ENCODE measurements around the gene RBM20. TPM values are rescaled to one million over a fixed set of nuclear protein-coding genes. Genes with fewer than 3 reads are reported as not detected.
A peak's percentile ranks its signal among the peaks of the same experiment; 100 is the strongest.

Gene RBM20
- total and polyA plus RNA-seq, 2 experiments from 2014 or later = not detected

DNA sequence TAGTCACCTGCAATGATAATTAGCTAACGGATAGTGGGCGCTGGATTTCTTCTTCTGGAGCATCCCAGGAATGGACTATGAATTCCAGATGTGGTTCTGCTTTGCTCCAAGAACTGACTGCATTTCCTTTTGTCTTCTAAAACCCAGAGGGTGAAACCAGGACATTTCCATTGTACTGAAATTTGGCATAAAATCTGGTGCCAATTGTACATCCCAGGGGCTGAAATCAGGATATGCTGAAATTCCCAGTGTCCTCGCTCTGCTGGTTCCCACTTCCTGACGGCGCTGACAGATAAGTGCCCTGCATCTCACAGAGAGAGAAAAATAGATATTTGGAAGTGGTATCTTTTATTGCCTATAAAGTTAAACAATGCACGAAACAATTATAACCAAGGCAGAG, 31.9 kb downstream of the RBM20 start:
- H3K79me2 ChIP-seq (ENCODE audit: insufficient read depth) = no peaks in the 10 kb centered on the region
- DNase-seq = peak; percentile 31
- no peaks in the 10 kb centered on the region for H3K9me3 ChIP-seq (ENCODE audit: low read depth)
- peaks cover 8% of the 10 kb centered on the region; the same call in 1 of the 2 replicates for H3F3A ChIP-seq (ENCODE audit: insufficient read depth)
- H3K36me3 ChIP-seq (ENCODE audit: low read depth) = no peaks in the 10 kb centered on the region
- peak overlapping the region; percentile 34; the same call in 1 of the 2 replicates for H3K4me3 ChIP-seq
- in situ Hi-C loops (cut with MboI) = no loop called here
- no peak overlapping the region for H2AFZ ChIP-seq
- H3K9me2 ChIP-seq (ENCODE audit: insufficient read depth) = no peaks in the 10 kb centered on the region
- H3K27me3 ChIP-seq (replicated peaks; ENCODE audit: insufficient read depth) = 0 out of 2 replicates have a peak, but pooled peaks cover 9% of the 10 kb centered on the region
- H3K9ac ChIP-seq = no peak overlapping the region
- peak overlapping the region; percentile 44 for H3K4me2 ChIP-seq (ENCODE audit: unreplicated experiment)
- 7% methylated on average over 6 of the region's 6 CpGs for WGBS, 2 experiments (ENCODE audit: low coverage in 1 of 2, low lambda C conversion rate in 2 of 2, missing lambda C conversion rate in 2 of 2)
- H3K4me1 ChIP-seq (ENCODE audit: insufficient read depth) = peaks cover 14% of the 10 kb centered on the region
- TF ChIP-seq EZH2 (IDR thresholded peaks at IDR 0.05; ENCODE audit: insufficient read depth, poor library complexity, severe bottlenecking) = no peak
- TF ChIP-seq EZH2phosphoT487 (IDR thresholded peaks at IDR 0.05; ENCODE audit: insufficient read depth, low read depth) = no peak
- H4K20me1 ChIP-seq (ENCODE audit: insufficient read depth) = no peaks in the 10 kb centered on the region
- H3K27ac ChIP-seq = no peak overlapping the region

DNA sequence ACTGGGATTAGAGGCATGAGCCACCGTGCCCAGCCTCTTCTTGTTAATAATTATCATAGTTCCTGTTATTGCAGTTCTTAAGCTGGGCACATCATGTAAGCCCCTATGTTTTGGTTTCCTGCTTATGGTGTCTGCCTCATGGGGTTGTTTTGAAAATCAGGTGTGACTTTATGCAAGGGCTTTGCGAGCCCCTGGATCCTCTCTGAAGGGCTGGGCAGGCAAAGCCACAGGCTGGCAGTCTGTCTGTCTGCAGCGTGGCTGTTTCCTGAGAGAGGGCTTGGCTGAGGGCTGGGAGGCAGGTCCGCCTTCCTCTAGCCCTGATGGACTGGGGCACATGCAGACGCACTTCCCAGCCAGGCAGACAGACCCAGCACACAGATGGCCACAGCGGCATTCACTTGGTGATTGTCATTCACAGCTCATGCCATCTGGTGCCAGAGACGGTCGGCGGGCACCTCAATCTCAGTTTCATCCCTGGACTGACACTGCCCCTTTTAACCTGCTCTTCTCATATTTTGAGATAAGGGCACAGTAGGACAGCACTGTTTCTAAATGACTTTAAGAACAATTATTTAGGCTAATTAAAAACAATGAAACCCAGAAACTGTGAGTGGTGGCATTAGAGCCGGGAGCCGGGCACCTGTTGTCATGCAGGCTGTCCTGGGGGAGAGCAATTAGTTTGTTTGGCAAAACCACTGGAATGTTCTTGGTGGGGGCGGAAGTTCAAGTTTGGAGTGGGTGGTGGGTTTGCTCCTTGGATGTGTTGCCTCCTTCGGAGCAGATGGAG, 35.5 kb downstream of the RBM20 start:
- peaks cover 8% of the 10 kb centered on the region; the same call in 1 of the 2 replicates for H3F3A ChIP-seq (ENCODE audit: insufficient read depth)
- no peak overlapping the region for H3K27ac ChIP-seq
- in situ Hi-C loops (cut with MboI) = no loop called here
- no peak overlapping the region for H3K4me2 ChIP-seq (ENCODE audit: unreplicated experiment)
- WGBS, 2 experiments (ENCODE audit: low coverage in 1 of 2, low lambda C conversion rate in 2 of 2, missing lambda C conversion rate in 2 of 2) = 70 to 79% methylated on average over 12 to 13 of the region's 13 CpGs
- no peaks in the 10 kb centered on the region for H4K20me1 ChIP-seq (ENCODE audit: insufficient read depth)
- H3K27me3 ChIP-seq (replicated peaks; ENCODE audit: insufficient read depth) = peaks cover 11% of the 10 kb centered on the region
- H3K9ac ChIP-seq = no peak overlapping the region
- no peak overlapping the region for H3K4me3 ChIP-seq
- H3K4me1 ChIP-seq (ENCODE audit: insufficient read depth) = peaks cover 10% of the 10 kb centered on the region
- TF ChIP-seq EZH2phosphoT487 (IDR thresholded peaks at IDR 0.05; ENCODE audit: insufficient read depth, low read depth) = no peak
- TF ChIP-seq EZH2 (IDR thresholded peaks at IDR 0.05; ENCODE audit: insufficient read depth, poor library complexity, severe bottlenecking) = no peak
- no peaks in the 10 kb centered on the region for H3K36me3 ChIP-seq (ENCODE audit: low read depth)
- H3K9me2 ChIP-seq (ENCODE audit: insufficient read depth) = no peaks in the 10 kb centered on the region
- no peaks in the 10 kb centered on the region for H3K79me2 ChIP-seq (ENCODE audit: insufficient read depth)
- no peak overlapping the region for H2AFZ ChIP-seq
- H3K9me3 ChIP-seq (ENCODE audit: low read depth) = no peaks in the 10 kb centered on the region
- DNase-seq = no peak

DNA sequence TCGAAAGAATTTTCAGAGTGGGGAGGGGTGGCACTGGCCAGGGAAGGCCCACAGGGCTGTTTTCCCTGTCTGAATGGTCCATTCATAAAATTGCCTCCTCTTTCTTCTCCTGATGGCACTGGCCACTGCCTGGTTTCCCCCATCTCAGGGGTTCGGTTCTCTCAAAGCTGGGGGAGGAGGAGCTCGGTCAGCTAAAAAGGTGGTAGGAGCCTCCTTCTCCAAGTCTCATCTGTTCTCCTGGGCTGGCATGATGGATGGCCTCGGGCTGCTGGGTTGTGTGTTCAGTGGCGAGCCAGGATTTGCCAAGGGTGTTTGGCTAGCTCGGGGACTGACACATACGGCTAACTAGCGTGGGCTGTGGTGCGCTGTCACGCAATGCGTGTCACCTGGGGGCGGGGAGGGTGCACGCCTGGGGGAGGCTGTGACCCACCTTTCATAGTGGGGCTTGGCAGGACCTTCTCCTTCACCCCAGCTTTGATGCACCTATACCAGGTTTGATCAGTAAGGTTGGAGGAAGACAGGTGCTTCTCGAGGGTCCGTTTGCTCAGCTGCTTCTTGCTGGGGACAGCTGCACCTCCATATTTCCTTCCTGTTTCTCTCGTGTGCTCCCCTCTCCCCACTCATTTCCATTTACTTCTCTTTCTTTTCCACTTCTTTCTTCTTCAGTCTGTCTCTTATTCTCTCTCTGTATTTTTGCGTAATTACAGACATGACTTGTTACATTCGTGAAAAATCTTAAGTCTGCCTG, 36.3 kb downstream of the RBM20 start:
- no peak for DNase-seq
- H3K9me2 ChIP-seq (ENCODE audit: insufficient read depth) = no peaks in the 10 kb centered on the region
- in situ Hi-C loops (cut with MboI) = no loop called here
- no peak overlapping the region for H3K4me3 ChIP-seq
- H3K27me3 ChIP-seq (replicated peaks; ENCODE audit: insufficient read depth) = peaks cover 11% of the 10 kb centered on the region
- H3K79me2 ChIP-seq (ENCODE audit: insufficient read depth) = no peaks in the 10 kb centered on the region
- peaks cover 9% of the 10 kb centered on the region for H3K4me1 ChIP-seq (ENCODE audit: insufficient read depth)
- H2AFZ ChIP-seq = no peak overlapping the region
- no peak overlapping the region for H3K9ac ChIP-seq
- WGBS, 2 experiments (ENCODE audit: low coverage in 1 of 2, low lambda C conversion rate in 2 of 2, missing lambda C conversion rate in 2 of 2) = 66 to 68% methylated on average over 17 to 18 of the region's 18 CpGs
- no peaks in the 10 kb centered on the region for H3K9me3 ChIP-seq (ENCODE audit: low read depth)
- no peaks in the 10 kb centered on the region for H4K20me1 ChIP-seq (ENCODE audit: insufficient read depth)
- no peaks in the 10 kb centered on the region for H3K36me3 ChIP-seq (ENCODE audit: low read depth)
- H3F3A ChIP-seq (ENCODE audit: insufficient read depth) = peaks cover 8% of the 10 kb centered on the region; the same call in 1 of the 2 replicates
- TF ChIP-seq EZH2phosphoT487 (IDR thresholded peaks at IDR 0.05; ENCODE audit: insufficient read depth, low read depth) = no peak
- TF ChIP-seq EZH2 (IDR thresholded peaks at IDR 0.05; ENCODE audit: insufficient read depth, poor library complexity, severe bottlenecking) = no peak
- H3K4me2 ChIP-seq (ENCODE audit: unreplicated experiment) = no peak overlapping the region
- no peak overlapping the region for H3K27ac ChIP-seq

DNA sequence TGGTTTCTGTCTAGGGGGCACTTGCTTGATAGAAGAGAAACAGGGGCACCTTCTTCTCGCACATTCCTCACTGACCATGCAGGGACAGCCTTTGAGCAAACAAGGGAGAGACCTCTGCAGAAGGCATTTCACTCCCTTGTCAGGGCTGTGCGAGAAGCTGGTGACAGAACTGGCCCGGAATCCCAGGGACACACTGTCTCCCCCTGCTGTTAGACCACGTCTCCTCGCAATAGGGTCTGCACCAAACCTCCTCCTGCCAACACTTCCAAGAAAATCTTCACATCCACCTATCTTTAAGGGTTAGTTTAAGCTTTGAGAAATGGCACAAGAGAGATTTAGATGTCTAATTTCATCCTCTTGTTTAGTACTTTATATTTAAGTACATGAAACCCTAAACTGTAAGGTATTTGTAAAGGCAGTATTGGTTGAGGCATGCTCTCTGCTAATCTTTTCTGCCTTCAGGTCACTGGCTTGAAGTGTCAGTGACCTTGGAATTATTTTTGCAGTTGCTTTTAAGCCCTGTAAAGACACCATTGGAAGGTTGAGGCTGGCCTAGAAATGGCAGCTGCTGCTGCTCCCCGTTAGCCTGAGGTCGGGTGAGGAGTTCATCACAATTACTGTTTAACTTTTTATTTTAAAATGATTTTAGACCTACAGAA, 37.0 kb downstream of the RBM20 start:
- H2AFZ ChIP-seq = no peak overlapping the region
- H3K36me3 ChIP-seq (ENCODE audit: low read depth) = no peaks in the 10 kb centered on the region
- no peaks in the 10 kb centered on the region for H3K9me2 ChIP-seq (ENCODE audit: insufficient read depth)
- peaks cover 5% of the 10 kb centered on the region; the same call in 1 of the 2 replicates for H3F3A ChIP-seq (ENCODE audit: insufficient read depth)
- in situ Hi-C loops (cut with MboI) = no loop called here
- no peaks in the 10 kb centered on the region for H3K9me3 ChIP-seq (ENCODE audit: low read depth)
- DNase-seq = peak; percentile 30
- H3K9ac ChIP-seq = no peak overlapping the region
- WGBS, 2 experiments (ENCODE audit: low coverage in 1 of 2, low lambda C conversion rate in 2 of 2, missing lambda C conversion rate in 2 of 2) = 69% methylated on average over 7 of the region's 7 CpGs
- H3K27me3 ChIP-seq (replicated peaks; ENCODE audit: insufficient read depth) = peaks cover 11% of the 10 kb centered on the region
- no peak overlapping the region for H3K27ac ChIP-seq
- TF ChIP-seq EZH2phosphoT487 (IDR thresholded peaks at IDR 0.05; ENCODE audit: insufficient read depth, low read depth) (no peak), EZH2 (IDR thresholded peaks at IDR 0.05; ENCODE audit: insufficient read depth, poor library complexity, severe bottlenecking) (no peak)
- no peak overlapping the region for H3K4me2 ChIP-seq (ENCODE audit: unreplicated experiment)
- no peaks in the 10 kb centered on the region for H4K20me1 ChIP-seq (ENCODE audit: insufficient read depth)
- peaks cover 2% of the 10 kb centered on the region for H3K4me1 ChIP-seq (ENCODE audit: insufficient read depth)
- H3K4me3 ChIP-seq = no peak overlapping the region
- H3K79me2 ChIP-seq (ENCODE audit: insufficient read depth) = no peaks in the 10 kb centered on the region
